AG04449 (cell line): Measurements from ENCODE around the gene LRG1.

Experiments used
- CTCF ChIA-PET: fragments of 350-600 bp; formaldehyde crosslinking; extraction: SDS; loops from one replicate; lab custom pipeline; 2021; ENCODE audit warnings: antibody characterized with exemption; lab: Yijun Ruan, JAX
- POLR2A ChIA-PET: fragments of 400-600, 350-600 bp; formaldehyde crosslinking; extraction: SDS; loops from one replicate; lab custom pipeline; 2020; ENCODE audit warnings: antibody characterized with exemption, inconsistent platforms; lab: Yijun Ruan, JAX
- DNase-seq: peaks from one replicate; pipeline ENCODE4 v3.0.0-alpha.2; 2010; ENCODE audit warnings: low read depth, low spot score
- H3K4me3 ChIP-seq: 2 replicates; pipeline ENCODE4 v1.5.1; 2011; ENCODE audit warnings: low read depth, mild to moderate bottlenecking, control low read depth, low read length
- TF ChIP-seq, protein P1 (sequence below): IDR thresholded peaks from one replicate; pipeline ENCODE4 v1.5.1; 2011; ENCODE audit warnings: mild to moderate bottlenecking, moderate library complexity, low read length, control low read depth, inconsistent platforms; ENCODE audit not compliant: insufficient read depth; ENCODE audit errors: missing control alignments

LRG1 gene

DNA sequence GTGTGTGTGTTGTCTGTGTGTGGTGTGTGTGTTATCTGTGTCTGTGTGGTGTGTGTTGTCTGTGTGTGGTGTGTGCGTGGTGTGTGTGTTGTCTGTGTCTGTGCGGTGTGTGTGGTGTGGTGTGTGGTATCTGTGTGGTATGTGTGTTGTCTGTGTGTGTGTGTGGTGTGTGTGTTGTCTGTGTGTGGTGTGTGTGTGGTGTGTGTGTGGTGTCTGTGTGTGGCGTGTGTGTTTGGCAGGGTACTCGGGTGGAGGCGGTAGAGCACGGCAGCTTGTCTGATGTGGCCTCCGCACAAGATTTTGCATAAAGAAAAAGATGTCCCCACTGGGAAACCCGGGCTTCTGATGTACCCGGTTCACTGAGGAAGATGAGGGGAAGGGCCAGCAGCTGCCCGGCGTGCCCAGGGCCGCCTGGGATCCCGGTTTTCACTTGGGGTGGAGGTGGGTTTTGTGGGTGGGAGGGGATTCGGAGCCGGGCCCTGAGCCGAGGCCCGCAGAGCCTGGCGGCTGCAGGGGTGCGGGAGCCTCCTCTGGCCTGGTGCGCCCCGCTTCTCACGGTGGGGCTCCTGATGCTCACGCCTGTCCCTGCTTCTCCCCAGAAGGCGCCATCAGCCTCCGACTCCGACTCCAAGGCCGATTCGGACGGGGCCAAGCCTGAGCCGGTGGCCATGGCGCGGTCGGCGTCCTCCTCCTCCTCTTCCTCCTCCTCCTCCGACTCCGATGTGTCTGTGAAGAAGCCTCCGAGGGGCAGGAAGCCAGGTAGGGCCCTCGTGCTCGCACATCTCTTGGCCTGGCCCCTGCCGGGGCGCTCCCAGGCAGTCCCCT is 46.5 kb downstream of the LRG1 start:
- ChIA-PET POLR2A (no interaction called here), CTCF (no interaction called here)
- no peak for DNase-seq
- TF ChIP-seq, protein P1, sequence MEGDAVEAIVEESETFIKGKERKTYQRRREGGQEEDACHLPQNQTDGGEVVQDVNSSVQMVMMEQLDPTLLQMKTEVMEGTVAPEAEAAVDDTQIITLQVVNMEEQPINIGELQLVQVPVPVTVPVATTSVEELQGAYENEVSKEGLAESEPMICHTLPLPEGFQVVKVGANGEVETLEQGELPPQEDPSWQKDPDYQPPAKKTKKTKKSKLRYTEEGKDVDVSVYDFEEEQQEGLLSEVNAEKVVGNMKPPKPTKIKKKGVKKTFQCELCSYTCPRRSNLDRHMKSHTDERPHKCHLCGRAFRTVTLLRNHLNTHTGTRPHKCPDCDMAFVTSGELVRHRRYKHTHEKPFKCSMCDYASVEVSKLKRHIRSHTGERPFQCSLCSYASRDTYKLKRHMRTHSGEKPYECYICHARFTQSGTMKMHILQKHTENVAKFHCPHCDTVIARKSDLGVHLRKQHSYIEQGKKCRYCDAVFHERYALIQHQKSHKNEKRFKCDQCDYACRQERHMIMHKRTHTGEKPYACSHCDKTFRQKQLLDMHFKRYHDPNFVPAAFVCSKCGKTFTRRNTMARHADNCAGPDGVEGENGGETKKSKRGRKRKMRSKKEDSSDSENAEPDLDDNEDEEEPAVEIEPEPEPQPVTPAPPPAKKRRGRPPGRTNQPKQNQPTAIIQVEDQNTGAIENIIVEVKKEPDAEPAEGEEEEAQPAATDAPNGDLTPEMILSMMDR: no peak
- no peak overlapping the region for H3K4me3 ChIP-seq

DNA sequence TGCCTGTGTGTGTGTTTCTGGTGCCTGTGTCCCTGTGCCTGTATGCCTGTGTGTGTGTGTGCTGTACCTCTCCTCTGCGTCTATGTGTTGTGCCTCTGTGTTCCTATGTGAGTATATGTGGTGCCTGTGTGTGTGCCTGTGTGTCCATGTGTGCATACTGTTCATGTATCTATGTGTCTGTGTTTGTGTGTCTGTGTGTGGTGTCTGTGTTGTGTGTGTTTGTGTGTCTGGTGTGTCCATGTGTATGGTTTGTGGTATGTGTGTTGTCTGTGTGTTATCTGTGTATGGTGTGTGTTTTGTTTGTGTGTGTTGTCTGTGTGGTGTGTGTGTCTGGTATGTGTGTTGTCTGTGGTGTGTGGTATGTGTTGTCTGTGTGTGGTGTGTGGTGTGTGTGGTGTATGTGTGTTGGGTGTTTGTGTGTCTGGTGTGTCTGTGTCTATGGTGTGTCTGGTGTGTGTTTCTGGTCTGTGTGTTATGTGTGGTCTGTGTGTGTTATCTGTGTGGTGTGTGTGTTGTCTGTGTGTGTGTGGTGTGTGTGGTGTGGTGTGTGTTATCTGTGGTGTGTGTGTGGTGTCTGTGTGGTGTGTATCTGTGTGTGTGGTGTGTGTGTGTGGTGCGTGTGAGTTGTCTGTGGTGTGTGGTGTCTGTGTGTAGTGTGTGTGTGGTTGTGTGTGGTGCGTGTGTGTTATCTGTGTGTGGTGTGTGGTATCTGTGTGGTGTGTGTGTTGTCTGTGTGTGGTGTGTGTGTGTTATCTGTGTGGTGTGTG is 47.3 kb downstream of the LRG1 start:
- TF ChIP-seq, protein P1: no peak
- CTCF ChIA-PET: no interaction called here
- no peak overlapping the region for H3K4me3 ChIP-seq
- POLR2A ChIA-PET: no interaction called here
- DNase-seq: no peak

DNA sequence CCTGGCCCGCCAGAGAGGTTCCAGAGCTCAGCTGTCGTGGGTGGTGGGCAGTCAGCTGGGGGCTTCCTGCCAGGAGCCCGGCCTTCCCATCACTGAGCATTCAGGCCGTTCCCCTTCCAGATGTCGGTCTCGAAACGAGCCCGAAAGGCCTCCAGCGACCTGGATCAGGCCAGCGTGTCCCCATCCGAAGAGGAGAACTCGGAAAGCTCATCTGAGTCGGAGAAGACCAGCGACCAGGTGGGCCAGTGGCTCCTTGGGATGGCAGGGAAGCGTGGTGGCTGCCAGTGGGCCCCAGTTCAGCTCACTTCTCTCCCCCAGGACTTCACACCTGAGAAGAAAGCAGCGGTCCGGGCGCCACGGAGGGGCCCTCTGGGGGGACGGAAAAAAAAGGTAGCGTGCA is 48.4 kb downstream of the LRG1 start:
- ChIA-PET POLR2A (no interaction called here), CTCF (no interaction called here)
- H3K4me3 ChIP-seq: no peak overlapping the region
- TF ChIP-seq, protein P1: no peak
- DNase-seq: no peak

DNA sequence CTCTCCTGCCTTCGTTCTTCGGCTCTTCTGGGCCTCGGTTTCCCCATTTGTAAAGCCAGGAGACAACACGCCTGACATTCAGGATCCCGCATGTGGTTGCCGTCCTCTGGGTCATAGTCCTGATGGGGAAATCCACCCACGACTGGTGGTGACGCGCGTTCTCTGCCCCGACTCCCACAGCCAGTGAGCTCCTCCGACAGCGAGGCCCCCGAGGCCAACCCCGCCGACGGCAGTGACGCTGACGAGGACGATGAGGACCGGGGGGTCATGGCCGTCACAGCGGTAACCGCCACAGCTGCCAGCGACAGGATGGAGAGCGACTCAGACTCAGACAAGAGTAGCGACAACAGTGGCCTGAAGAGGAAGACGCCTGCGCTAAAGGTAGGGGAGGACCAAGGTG is 51.3 kb downstream of the LRG1 start:
- ChIA-PET CTCF (interaction anchor here (1.6 kb wide), 1 partner anchor 35 kb away, joined by 6 read pairs; no protein-coding TSS in a partner anchor), POLR2A (no interaction called here)
- DNase-seq: no peak
- TF ChIP-seq, protein P1: no peak
- H3K4me3 ChIP-seq: no peak overlapping the region

- DNase-seq: no peak
- ChIA-PET POLR2A (no interaction called here), CTCF (no interaction called here)
- TF ChIP-seq, protein P1: no peak
- no peak overlapping the region for H3K4me3 ChIP-seq
These were observed 52.3 kb downstream of the LRG1 start for GRCh38 chr19:4487572-4487971.
